IMR-90 (cell line): ENCODE measurements around the gene NCKAP5. TPM values are rescaled to one million over a fixed set of nuclear protein-coding genes. Genes with fewer than 3 reads are reported as not detected.

Experiments
- ATAC-seq: fragments of 200-7000 bp; cut with Tn5 transposase; 2 replicates; pipeline ENCODE4 v1.9.1; 2020; ENCODE audit warnings: low read depth, mild to moderate bottlenecking, moderate library complexity
- BruUV-seq: library from RNA; stranded (reverse); fragments of 400-500 nt; replicated peaks from 2 replicates; lab custom pipeline; 2021; lab: Mats Ljungman, UMichigan
- CTCF ChIA-PET: fragments of 300-600 bp; formaldehyde crosslinking; extraction: SDS; loops from one replicate; lab custom pipeline; 2021; ENCODE audit warnings: antibody characterized with exemption; lab: Yijun Ruan, JAX
- POLR2A ChIA-PET: fragments of 300-600 bp; sonication (Branson Sonifier 250); formaldehyde crosslinking; loops from one replicate; lab custom pipeline; 2022; ENCODE audit warnings: antibody characterized with exemption; ENCODE audit not compliant: unreplicated experiment; lab: Charles Lee
- DNase-seq: peaks from one replicate; pipeline ENCODE4 v3.0.0; 2013
- H2AFZ ChIP-seq: replicated peaks from 2 replicates; pipeline ENCODE3; 2013; ENCODE audit warnings: low read length, mild to moderate bottlenecking; ENCODE audit not compliant: poor library complexity
- H2AK5ac ChIP-seq: 2 replicates; pipeline ENCODE4 v1.6.1; 2013; ENCODE audit warnings: low read depth, low read length, inconsistent platforms
- H2AK9ac ChIP-seq: replicated peaks from 2 replicates; pipeline ENCODE3; 2013; ENCODE audit warnings: mild to moderate bottlenecking, low read depth, low read length, moderate library complexity; ENCODE audit not compliant: poor library complexity
- H2BK120ac ChIP-seq: 2 replicates; pipeline ENCODE4 v1.6.1; 2013; ENCODE audit warnings: low read depth, low read length, inconsistent platforms
- H2BK15ac ChIP-seq: 3 replicates; pipeline ENCODE4 v1.6.1; 2013; ENCODE audit warnings: low read depth, low read length, inconsistent platforms
- H2BK20ac ChIP-seq: 2 replicates; pipeline ENCODE4 v1.6.1; 2013; ENCODE audit warnings: low read depth, mild to moderate bottlenecking, inconsistent platforms, low read length, moderate library complexity
- H2BK5ac ChIP-seq: 2 replicates; pipeline ENCODE4 v1.6.1; 2013; ENCODE audit warnings: mild to moderate bottlenecking, low read depth, low read length, inconsistent platforms; ENCODE audit not compliant: poor library complexity, severe bottlenecking
- H3K14ac ChIP-seq: replicated peaks from 2 replicates; pipeline ENCODE4 v1.6.1; 2013; ENCODE audit warnings: low read depth, low read length, inconsistent platforms
- H3K18ac ChIP-seq: 2 replicates; pipeline ENCODE4 v1.6.1; 2013; ENCODE audit warnings: low read depth, low read length, control low read depth
- H3K23ac ChIP-seq: 2 replicates; pipeline ENCODE4 v1.6.1; 2013; ENCODE audit warnings: low read depth, low read length, inconsistent platforms
- H3K27ac ChIP-seq: 2 replicates; pipeline ENCODE4 v1.5.1; 2013; ENCODE audit warnings: mild to moderate bottlenecking, control low read depth, low read length; ENCODE audit not compliant: insufficient read depth
- H3K27me3 ChIP-seq: 2 replicates; pipeline ENCODE4 v1.6.1; 2013; ENCODE audit warnings: low read length; ENCODE audit not compliant: control insufficient read depth, insufficient read depth
- H3K36me3 ChIP-seq: 2 replicates; pipeline ENCODE4 v1.6.1; 2013; ENCODE audit warnings: low read length, mixed read lengths; ENCODE audit not compliant: control insufficient read depth, insufficient read depth
- H3K4ac ChIP-seq: 2 replicates; pipeline ENCODE4 v1.6.1; 2013; ENCODE audit warnings: low read depth, low read length, inconsistent platforms
- H3K4me1 ChIP-seq: 2 replicates; pipeline ENCODE4 v1.6.1; 2013; ENCODE audit warnings: low read length, mixed read lengths; ENCODE audit not compliant: control insufficient read depth, insufficient read depth
- H3K4me2 ChIP-seq: 2 replicates; pipeline ENCODE4 v1.6.1; 2013; ENCODE audit warnings: low read depth, mild to moderate bottlenecking, control low read depth, low read length, moderate library complexity
- H3K4me3 ChIP-seq: 2 replicates; pipeline ENCODE4 v1.5.1; 2013; ENCODE audit warnings: low read depth, mild to moderate bottlenecking, control low read depth, low read length, moderate library complexity; ENCODE audit not compliant: insufficient read depth
- H3K56ac ChIP-seq: 2 replicates; pipeline ENCODE4 v1.6.1; 2013; ENCODE audit warnings: low read length, inconsistent platforms; ENCODE audit not compliant: insufficient read depth; ENCODE audit errors: extremely low read depth
- H3K79me1 ChIP-seq, 2 experiments: 2 replicates each; pipeline ENCODE4 v1.6.1; 2013; ENCODE audit warnings: low read length in 2 of 2, inconsistent platforms in 1 of 2, low read depth in 1 of 2
- H3K9ac ChIP-seq: 2 replicates; pipeline ENCODE4 v1.6.1; 2013; ENCODE audit warnings: low read depth, low read length, control low read depth
- H3K9me1 ChIP-seq: 2 replicates; pipeline ENCODE4 v1.6.1; 2013; ENCODE audit warnings: low read length, inconsistent platforms; ENCODE audit not compliant: insufficient read depth
- H3K9me3 ChIP-seq: 2 replicates; pipeline ENCODE4 v1.6.1; 2013; ENCODE audit warnings: low read length; ENCODE audit not compliant: control insufficient read depth, insufficient read depth
- H4K20me1 ChIP-seq: 2 replicates; pipeline ENCODE4 v1.6.1; 2013; ENCODE audit warnings: low read length, inconsistent platforms; ENCODE audit not compliant: insufficient read depth
- H4K5ac ChIP-seq: 2 replicates; pipeline ENCODE4 v1.6.1; 2013; ENCODE audit warnings: mild to moderate bottlenecking, low read depth, low read length, control low read depth
- H4K8ac ChIP-seq, 2 experiments: 2 replicates each; pipeline ENCODE4 v1.6.1; 2013; ENCODE audit warnings: low read depth in 2 of 2, low read length in 2 of 2, control low read depth in 1 of 2, inconsistent platforms in 1 of 2
- H4K91ac ChIP-seq: 2 replicates; pipeline ENCODE4 v1.6.1; 2013; ENCODE audit warnings: low read depth, low read length, inconsistent platforms; ENCODE audit not compliant: insufficient read depth
- CEBPB ChIP-seq: IDR thresholded peaks from 2 replicates; pipeline ENCODE4 v1.6.1; 2012; ENCODE audit warnings: low read depth, low read length, improper control_type of control experiment
- CHD1 ChIP-seq: IDR thresholded peaks from 2 replicates; pipeline ENCODE4 v1.6.1; 2012; ENCODE audit warnings: low read depth, low read length, improper control_type of control experiment
- MAFK ChIP-seq: IDR thresholded peaks from 2 replicates; pipeline ENCODE4 v1.6.1; 2012; ENCODE audit warnings: low read depth, low read length, improper control_type of control experiment
- MXI1 ChIP-seq: IDR thresholded peaks from 2 replicates; pipeline ENCODE4 v1.6.1; 2012; ENCODE audit warnings: low read depth, mild to moderate bottlenecking, low read length, moderate library complexity, borderline replicate concordance
- RCOR1 ChIP-seq: IDR thresholded peaks from 2 replicates; pipeline ENCODE4 v1.6.1; 2012; ENCODE audit warnings: mild to moderate bottlenecking, low read length, improper control_type of control experiment; ENCODE audit not compliant: insufficient replicate concordance
- RFX5 ChIP-seq: IDR thresholded peaks from 2 replicates; pipeline ENCODE4 v1.8.0; 2012; ENCODE audit warnings: low read depth, mild to moderate bottlenecking, low read length, moderate library complexity
- SMC3 ChIP-seq: fragments of 150-350 bp; IDR thresholded peaks from 2 replicates; pipeline ENCODE4 v1.6.1; 2016; ENCODE audit warnings: low read depth, mild to moderate bottlenecking, antibody characterized with exemption, low read length, moderate library complexity
- dilution Hi-C: fragments of 300-500 bp; cut with HindIII; formaldehyde crosslinking; loops from one replicate; pipeline ENCODE4 v1.14.3; 2018; ENCODE audit warnings: low sequenced_read_pairs; ENCODE audit not compliant: unreplicated experiment
- in situ Hi-C: fragments of 300-500 bp; cut with MboI; formaldehyde crosslinking; loops from 3 replicates; pipeline ENCODE4 v1.14.3; 2019; ENCODE audit warnings: low sequenced_read_pairs, inconsistent platforms, mixed read lengths
- intact Hi-C: fragments of 100-400 bp; cut with micrococcal nuclease; formaldehyde crosslinking; loops from 2 replicates; pipeline ENCODE4 v1.10.0; 2022
- polyA plus RNA-seq, 3 experiments: library from polyadenylated mRNA; depleted of rRNA; stranded (reverse); fragments of >200 nt; gene quantifications; 2 replicates each; pipeline ENCODE4 v1.2.3, GENCODE V29; 2012; ENCODE audit warnings: low replicate concordance in 1 of 3
- total RNA-seq: library from RNA; depleted of rRNA; stranded (reverse); fragments of >200 nt; gene quantifications from 2 replicates; pipeline ENCODE4 v1.2.3, GENCODE V29; 2012
- TF ChIP-seq, protein P1 (sequence below): fragments of 150-350 bp; IDR thresholded peaks from 2 replicates; pipeline ENCODE4 v1.6.1; 2016; ENCODE audit warnings: low read depth, mild to moderate bottlenecking, low read length, moderate library complexity, borderline replicate concordance
- TF ChIP-seq, protein P2 (sequence below): conservative IDR thresholded peaks from 2 replicates; pipeline ENCODE4 v1.5.1; 2012; ENCODE audit warnings: mild to moderate bottlenecking, low read depth, low read length, improper control_type of control experiment

Gene NCKAP5
- total and polyA plus RNA-seq, 2 of the 4 experiments (the other 2 are of a cell fraction), result 2.7 to 3.9 TPM

DNA sequence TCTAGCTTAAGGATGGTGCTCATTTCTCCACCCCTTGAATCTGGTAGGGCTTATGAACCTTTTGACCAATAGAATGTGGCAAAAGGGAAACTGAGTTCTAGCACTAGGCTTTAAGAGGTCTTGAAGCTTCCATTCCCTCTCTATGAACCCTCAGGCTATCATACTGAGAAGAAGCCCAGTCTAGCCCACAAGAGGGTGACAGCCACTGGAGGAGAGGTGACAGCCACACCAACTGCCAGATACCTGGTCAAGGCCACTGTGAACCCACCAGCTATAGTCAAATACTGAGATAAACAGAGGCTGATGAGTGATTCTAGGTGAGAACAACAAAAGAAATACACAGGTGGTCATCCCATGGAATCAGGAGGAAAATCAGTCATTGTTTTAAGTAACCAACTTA lies 37.6 kb downstream of the NCKAP5 start:
- Histone ChIP-seq H3K9me3 (no peaks in the 10 kb centered on the region), H3K18ac (no peak overlapping the region), H3K56ac (no peak overlapping the region), H2AK9ac (peak overlapping the region; percentile 24), H3K9ac (no peak overlapping the region), H3K79me1 (no peaks in the 10 kb centered on the region; a peak in 1 of 4 replicates), H4K91ac (no peak overlapping the region), H3K4ac (peak overlapping the region; percentile 19; the same call in 1 of the 2 replicates), H3K36me3 (no peaks in the 10 kb centered on the region), H2AFZ (no peak overlapping the region), H2AK5ac (no peak overlapping the region), H4K5ac (no peak overlapping the region), H3K4me2 (no peak overlapping the region), H3K4me1 (peaks cover 4% of the 10 kb centered on the region; the same call in 1 of the 2 replicates), H3K14ac (peak overlapping the region; percentile 21; the same call in 1 of the 2 replicates), H2BK15ac (peak overlapping the region; percentile 56; the same call in 1 of the 3 replicates), H2BK5ac (no peak overlapping the region), H2BK120ac (no peak overlapping the region), H3K27me3 (no peaks in the 10 kb centered on the region), H3K27ac (no peak overlapping the region), H4K20me1 (no peaks in the 10 kb centered on the region), H3K4me3 (no peak overlapping the region), H4K8ac (no peak overlapping the region), H3K23ac (no peak overlapping the region), H2BK20ac (no peak overlapping the region; the same call in 1 of the 2 replicates), H3K9me1 (no peaks in the 10 kb centered on the region)
- intact Hi-C loops (loop anchor here (10.0 kb wide), 1 partner anchor 106 kb away; no protein-coding TSS in a partner anchor), in situ Hi-C loops (no loop called here), dilution Hi-C loops (no loop called here)
- POLR2A ChIA-PET, result interaction anchor here (0.6 kb wide), 1 partner anchor 131 kb away, joined by 3 read pairs; no protein-coding TSS in a partner anchor
- CTCF ChIA-PET, result no interaction called here
- no peak for DNase-seq
- TF ChIP-seq, protein P1, sequence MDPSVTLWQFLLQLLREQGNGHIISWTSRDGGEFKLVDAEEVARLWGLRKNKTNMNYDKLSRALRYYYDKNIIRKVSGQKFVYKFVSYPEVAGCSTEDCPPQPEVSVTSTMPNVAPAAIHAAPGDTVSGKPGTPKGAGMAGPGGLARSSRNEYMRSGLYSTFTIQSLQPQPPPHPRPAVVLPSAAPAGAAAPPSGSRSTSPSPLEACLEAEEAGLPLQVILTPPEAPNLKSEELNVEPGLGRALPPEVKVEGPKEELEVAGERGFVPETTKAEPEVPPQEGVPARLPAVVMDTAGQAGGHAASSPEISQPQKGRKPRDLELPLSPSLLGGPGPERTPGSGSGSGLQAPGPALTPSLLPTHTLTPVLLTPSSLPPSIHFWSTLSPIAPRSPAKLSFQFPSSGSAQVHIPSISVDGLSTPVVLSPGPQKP, result no peak
- TF ChIP-seq MAFK (no peak), CHD1 (no peak), RFX5 (no peak), SMC3 (no peak), MXI1 (no peak), CEBPB (no peak), RCOR1 (no peak)
- TF ChIP-seq, protein P2, sequence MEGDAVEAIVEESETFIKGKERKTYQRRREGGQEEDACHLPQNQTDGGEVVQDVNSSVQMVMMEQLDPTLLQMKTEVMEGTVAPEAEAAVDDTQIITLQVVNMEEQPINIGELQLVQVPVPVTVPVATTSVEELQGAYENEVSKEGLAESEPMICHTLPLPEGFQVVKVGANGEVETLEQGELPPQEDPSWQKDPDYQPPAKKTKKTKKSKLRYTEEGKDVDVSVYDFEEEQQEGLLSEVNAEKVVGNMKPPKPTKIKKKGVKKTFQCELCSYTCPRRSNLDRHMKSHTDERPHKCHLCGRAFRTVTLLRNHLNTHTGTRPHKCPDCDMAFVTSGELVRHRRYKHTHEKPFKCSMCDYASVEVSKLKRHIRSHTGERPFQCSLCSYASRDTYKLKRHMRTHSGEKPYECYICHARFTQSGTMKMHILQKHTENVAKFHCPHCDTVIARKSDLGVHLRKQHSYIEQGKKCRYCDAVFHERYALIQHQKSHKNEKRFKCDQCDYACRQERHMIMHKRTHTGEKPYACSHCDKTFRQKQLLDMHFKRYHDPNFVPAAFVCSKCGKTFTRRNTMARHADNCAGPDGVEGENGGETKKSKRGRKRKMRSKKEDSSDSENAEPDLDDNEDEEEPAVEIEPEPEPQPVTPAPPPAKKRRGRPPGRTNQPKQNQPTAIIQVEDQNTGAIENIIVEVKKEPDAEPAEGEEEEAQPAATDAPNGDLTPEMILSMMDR, result no peak
- BruUV-seq, result no TSS peak
- no peak for ATAC-seq
